ENCODE data around the gene G6PC3.
"Not testable (repeated sequence)": the region's sequence is repeated elsewhere in the genome, so short reads cannot be mapped to it uniquely, and the experiment has no call there.

Gene G6PC3

GRCh38 chr17:44084921-44085320, 14.4 kb downstream of the G6PC3 start:
- no peak for DNase-seq

- DNase-seq: no peak
These were observed 15.4 kb downstream of the G6PC3 start for GRCh38 chr17:44085908-44086307.

DNA sequence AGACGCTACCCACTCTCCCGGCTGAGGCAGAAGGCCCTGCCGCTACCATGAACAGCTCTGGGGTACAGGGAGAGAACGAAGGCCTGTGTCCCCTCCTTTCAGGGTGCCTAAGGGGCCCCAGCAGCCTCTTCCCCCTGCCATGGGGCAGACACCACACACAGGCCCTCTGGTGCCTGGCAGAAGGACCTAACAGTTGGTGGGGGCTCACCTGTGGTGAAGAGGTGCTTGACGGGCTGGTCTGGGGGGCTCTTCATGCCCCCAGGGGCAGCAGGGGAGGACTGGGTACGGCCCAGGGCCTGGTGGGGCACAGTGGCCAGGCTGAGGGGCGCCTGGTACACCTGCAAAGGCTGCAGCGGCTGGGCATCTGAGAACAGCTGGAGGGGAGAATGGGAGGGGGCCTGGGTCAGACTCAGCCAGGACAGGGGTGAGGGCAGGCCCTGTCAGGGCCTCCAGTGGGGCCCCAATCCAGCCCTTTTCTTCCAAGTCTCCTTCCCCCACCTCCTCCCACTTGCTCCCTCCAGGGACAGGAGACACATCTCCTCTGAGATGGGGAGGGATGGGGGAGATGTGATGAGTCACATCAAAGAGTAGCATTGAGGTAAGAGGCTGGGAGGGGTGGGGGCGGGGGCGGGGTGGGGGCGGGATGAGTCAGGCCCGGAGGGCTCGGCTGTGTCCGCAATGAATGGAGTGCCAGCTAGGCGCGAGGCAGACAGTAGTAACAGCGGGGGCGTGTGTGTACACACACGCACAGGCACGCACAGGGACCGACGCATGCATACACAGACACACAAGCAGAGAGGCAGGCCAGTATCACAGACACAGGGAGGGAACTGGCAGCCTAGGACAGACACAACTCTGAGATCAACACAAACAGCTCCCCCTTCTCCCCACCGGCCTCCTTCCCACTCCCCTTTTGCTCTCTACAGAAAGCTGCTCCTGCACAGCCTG, 16.1 kb downstream of the G6PC3 start:
- DNase-seq: no peak

DNA sequence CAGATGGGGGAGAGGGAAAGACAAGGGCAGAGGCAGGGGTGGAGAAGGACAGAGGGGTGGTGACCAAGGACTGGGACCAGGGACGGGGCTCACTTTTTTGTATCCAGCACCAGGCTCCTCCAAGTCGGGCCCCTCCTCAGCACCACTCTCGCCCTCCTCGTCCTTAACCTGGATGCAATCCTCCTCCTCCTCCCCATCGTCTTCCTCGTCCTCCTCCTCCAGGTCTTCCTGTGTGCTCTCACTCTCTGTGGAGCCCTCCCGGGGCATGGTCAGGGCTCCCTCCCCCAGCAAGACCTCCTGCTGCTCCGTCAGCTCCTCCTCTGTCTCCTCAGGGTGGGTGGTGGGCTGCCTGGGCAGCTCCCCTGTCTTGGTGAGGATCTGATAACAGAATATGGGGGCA, 16.8 kb downstream of the G6PC3 start:
- no peak for DNase-seq

GRCh38 chr17:44088254-44088653, 17.7 kb downstream of the G6PC3 start:
- no peak for DNase-seq

DNA sequence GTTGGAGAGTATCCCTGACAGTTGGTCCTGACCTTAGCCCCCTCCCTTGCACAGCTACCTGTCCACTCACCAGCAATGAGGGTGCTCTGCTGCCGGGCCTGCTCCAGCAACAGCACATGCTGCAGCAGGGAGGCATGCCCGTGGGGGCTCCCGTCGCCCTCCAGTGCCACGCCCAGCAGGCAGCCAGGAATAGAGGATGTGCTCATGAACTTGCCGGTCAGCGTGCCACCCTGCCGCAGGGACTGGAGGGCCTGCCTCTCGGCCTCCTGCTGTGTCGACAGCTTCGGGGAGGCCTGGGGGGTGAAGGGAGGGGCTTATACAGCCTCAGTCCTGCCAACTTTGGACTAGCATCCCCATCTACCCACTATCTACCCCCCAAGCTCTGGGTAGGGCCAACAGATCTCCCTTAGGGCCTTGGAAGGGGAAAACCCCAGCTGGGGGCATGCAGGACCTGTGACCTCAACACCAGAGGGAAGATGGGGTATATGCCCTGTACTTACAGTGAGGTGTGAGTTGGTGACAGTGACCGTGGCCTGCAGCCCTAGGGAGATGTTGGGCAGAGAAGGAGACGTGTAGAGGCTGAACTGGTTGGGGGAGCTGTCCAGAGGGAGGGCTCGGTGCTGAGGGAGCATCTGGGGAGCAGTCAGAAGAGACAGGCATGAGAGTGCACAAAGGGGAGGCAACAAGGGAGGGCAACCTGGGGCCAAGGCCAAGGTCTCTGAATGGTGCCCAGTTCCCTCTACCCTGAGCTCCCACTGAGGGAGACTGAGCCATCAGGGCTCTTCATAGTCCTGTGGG, 20.9 kb downstream of the G6PC3 start:
- DNase-seq: no peak

DNA sequence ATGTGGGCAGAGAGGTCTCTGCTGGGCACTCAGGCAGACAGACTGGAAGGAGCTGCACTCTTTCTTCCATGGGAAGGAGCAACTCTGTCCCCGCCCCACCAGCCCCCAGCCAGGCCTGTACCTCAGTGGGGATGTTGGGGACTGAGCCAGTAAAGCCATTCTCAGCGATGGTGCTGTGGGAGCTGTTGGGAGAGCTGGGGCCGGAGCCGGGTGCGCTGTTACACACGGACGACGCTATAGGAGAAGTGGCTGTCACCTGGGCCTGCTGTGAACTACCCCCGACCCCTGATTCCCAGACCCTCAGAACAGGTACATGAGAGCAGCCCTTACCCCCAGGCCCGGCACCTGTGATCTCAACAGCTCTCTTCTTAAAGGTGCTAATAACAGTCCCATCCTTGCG, 21.5 kb downstream of the G6PC3 start:
- no peak for DNase-seq

DNA sequence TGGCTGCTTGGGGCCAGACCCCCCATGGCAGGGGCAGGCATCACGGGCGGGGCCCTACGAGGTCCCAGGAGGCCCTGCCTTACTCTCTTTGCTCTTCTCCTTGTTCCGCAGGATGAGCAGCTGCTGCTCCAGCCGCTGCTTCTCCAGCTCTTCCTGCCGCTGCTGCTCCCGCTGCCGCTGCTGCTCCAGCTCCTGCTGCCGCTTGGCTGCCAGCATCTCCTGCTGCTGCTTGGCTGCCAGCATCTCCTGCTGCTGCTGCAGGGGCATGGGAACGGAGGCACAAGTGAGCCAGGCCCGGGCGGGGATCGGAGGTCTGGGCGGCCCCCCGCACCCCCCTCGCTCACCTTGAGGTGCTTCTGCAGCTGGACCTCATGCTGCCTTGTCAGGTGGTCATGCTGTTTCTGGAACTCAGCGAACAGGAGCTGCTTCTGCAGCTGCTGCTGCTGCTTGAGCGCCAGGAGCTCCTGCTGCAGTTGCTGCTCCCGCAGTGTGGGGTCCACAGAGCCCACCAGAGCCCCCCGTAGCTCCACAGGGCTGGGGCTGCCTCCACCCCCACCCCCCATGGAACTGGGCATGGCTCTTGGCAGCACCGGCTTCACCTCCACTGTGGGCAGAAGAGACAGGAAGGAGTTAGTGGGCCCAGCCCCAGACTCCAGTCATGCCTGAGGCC, 22.8 kb downstream of the G6PC3 start:
- DNase-seq: peak; percentile 31

DNA sequence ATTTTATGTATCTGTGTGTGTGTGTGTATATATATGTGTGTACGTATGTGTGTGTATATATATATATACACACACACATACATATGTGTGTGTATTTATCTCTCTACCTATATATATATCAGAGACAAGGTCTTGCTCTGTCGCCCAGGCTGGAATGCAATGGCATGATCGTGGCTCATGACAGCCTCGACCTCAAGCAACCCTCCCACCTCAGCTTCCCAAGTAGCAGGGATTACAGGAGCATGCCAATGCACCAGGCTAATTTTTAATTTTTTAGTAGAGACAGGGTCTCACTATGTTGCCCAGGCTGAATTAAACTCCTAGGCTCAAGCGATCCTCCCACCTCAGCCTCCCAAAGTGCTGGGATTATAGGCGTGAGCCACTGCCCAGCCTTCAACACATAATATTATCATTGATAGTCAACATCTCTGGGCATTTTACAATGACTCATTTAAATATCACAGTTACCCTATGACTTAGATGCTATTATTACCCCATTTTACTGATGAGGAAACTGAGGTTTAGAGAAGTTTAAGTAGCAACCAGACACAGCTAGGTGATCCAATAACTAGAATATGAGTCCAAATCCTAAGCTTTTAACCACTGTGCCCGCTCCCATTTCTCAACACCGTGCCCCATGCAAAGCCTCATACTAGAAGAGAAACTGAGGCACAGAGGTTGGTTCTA, 24.3 kb downstream of the G6PC3 start:
- no peak for DNase-seq

- DNase-seq: no peak
These were observed 24.8 kb downstream of the G6PC3 start for GRCh38 chr17:44095388-44095646.

GRCh38 chr17:44095647-44096496, 25.3 kb downstream of the G6PC3 start:
- peak; percentile 77 for DNase-seq

DNA sequence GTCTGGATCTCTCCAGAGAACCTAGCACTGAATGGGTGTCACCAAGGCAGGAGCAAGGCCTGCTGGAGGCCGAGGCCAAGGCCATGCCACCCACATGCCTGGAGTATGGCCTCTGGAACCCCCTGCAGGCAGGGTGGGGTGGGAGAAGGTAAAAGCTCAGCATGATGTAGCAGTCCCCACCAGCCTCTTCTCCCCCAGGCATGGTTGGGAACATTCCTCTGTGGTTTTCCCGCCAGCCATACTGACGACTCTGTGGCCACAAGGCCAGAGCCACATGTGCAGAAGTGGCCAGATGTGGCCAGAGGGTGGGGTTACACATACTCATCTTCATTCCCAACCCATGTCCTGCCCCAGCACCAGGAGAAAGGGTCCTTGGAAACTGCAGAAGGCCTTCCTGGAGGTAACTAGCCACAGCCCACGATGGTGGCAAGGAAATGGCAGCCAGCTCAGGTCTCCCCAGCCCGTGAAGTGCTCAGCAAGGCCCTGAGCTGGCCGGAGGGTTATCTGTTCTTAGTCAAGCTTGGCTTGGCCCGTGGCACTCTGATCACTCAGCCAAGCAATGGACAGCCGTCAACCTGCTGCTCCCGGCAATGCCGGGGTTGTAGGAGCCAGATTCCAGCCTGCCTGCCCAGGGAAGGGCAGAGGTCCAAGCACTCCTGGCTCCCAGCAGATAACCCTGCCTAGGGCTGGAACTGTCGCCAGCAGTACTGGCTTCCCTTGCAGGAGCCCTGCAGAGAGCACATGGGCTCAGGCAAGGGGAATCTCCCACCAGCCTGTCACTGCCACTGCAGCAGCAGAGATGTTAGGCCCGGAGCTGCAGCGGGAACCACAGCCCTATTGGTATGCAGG, 26.8 kb downstream of the G6PC3 start:
- peak; percentile 17 for DNase-seq

DNA sequence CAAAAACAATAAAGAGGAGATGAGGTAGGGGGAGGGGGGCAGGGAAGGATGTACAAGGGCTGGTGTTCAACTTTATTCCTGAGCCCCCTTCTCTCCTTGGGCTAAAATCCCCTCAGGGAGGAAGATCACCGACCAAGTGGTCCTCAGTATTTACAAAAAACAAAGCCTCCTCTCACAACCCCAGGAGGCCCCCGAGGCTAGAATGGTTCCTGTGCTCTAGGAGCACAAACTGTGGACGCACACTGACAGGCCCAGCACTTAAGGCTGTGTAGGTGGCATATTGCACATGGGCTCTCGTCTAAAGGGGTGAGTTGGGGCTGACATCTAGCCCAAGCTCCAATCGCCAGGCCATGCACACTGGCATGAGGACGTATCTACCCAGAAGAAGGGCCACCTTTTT, 31.3 kb downstream of the G6PC3 start:
- not testable (repeated sequence) for DNase-seq

DNA sequence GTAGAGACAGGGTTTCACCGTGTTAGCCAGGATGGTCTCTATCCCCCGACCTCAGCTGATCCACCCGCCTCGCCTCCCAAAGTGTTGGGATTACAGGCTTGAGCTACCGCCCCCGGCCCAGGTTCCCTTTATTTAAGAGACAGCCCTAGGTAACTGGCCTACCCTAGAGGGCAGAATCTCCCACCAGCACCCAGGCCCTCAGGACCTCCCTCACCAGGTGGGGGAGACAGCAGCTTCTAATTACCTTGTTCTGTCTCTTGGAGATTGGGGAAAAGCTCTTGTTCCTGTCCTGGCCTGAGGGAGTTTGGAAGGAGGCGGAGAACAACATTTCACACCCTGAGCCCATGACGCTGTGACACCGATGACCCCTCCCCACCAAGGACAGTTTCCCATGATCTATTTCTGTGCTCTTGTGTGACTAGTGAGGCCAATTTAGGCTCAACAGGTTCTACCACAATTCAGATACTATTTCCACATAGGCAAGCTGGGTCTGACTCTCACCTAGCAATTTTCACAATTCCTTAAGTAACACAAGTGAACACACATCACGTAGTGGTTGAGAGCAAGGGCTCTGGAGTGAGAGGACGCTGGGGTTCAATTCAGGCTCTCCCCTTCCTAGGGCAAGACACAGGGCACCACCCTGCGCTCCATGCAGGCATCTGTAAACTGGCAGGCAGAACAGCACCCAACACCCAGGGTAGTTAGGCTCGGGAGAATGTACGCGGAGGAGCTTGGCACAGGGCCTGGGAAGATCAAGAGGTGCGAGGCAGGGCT, 32.5 kb downstream of the G6PC3 start:
- DNase-seq: no peak

- no peak for DNase-seq
These were observed 34.9 kb downstream of the G6PC3 start for GRCh38 chr17:44105483-44105882.

GRCh38 chr17:44105941-44106340, 35.4 kb downstream of the G6PC3 start:
- no peak for DNase-seq

DNA sequence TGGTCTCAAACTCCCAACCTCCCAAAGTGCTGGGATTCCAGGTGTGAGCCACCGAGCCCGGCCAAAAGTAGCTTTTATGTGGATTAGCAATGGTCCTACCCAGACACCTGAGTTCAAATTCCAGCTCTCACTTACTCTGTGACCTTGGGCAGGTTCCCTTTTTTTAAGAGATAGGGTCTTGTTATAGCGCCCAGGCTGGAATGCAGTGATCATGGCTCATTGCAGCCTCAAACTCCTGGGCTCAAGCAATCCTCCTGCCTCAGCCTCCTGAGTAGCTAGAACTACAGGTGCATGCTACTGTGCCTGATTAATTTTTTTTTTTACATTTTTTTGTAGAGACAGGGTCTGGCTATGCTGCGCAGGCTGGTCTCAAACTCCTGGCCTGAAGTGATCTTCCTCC, 36.3 kb downstream of the G6PC3 start:
- no peak for DNase-seq

GRCh38 chr17:44108440-44109311, 38.1 kb downstream of the G6PC3 start:
- peak; percentile 48 for DNase-seq

GRCh38 chr17:44109312-44109630, 38.7 kb downstream of the G6PC3 start:
- no peak for DNase-seq

All from NCI-H446 treated with DMSO at 0.1 percent for 48 hours (cell line).